DND-41 (cell line): ENCODE data around the gene DIAPH2.
"Not testable (repeated sequence)": the region's sequence is repeated elsewhere in the genome, so short reads cannot be mapped to it uniquely, and the experiment has no call there.

ENCODE experiments used
- EZH2 ChIP-seq: IDR thresholded peaks from 3 replicates; pipeline ENCODE4 v1.6.1; 2012; ENCODE audit warnings: borderline replicate concordance, low read depth, mild to moderate bottlenecking, moderate library complexity, low read length, inconsistent platforms; ENCODE audit not compliant: severe bottlenecking
- TF ChIP-seq, protein P1 (sequence below): IDR thresholded peaks from 2 replicates; pipeline ENCODE4 v1.5.1; 2012; ENCODE audit warnings: borderline replicate concordance, low read length, moderate library complexity, mild to moderate bottlenecking; ENCODE audit not compliant: poor library complexity, severe bottlenecking; ENCODE audit errors: extremely low read depth

- TF ChIP-seq, protein P1, sequence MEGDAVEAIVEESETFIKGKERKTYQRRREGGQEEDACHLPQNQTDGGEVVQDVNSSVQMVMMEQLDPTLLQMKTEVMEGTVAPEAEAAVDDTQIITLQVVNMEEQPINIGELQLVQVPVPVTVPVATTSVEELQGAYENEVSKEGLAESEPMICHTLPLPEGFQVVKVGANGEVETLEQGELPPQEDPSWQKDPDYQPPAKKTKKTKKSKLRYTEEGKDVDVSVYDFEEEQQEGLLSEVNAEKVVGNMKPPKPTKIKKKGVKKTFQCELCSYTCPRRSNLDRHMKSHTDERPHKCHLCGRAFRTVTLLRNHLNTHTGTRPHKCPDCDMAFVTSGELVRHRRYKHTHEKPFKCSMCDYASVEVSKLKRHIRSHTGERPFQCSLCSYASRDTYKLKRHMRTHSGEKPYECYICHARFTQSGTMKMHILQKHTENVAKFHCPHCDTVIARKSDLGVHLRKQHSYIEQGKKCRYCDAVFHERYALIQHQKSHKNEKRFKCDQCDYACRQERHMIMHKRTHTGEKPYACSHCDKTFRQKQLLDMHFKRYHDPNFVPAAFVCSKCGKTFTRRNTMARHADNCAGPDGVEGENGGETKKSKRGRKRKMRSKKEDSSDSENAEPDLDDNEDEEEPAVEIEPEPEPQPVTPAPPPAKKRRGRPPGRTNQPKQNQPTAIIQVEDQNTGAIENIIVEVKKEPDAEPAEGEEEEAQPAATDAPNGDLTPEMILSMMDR: not testable (repeated sequence)
- TF ChIP-seq EZH2: not testable (repeated sequence)
Observed at GRCh38 chrX:96731000-96731399, 46.4 kb downstream of the DIAPH2 start.
